ENCODE data around the gene RERE. TPM values are rescaled to one million over a fixed set of nuclear protein-coding genes. Genes with fewer than 3 reads are reported as not detected.

RERE gene
- total RNA-seq, 1 experiment from 2014 or later, result 40.6 TPM

- Histone ChIP-seq H3K4me3 (replicated peaks in 1 of 2; ENCODE audit: low read depth in 1 of 2, low read length in 2 of 2) (no peak overlapping the region), H3K79me2 (ENCODE audit: insufficient read depth, low read length) (no peaks in the 10 kb centered on the region), H3K4me1 (ENCODE audit: control insufficient read depth in 1 of 2, insufficient read depth in 2 of 2, low read length in 2 of 2) (peaks cover 8 to 9% of the 10 kb centered on the region in 2 experiments), H3K9me3 (ENCODE audit: control insufficient read depth in 1 of 2, insufficient read depth in 1 of 2, low read depth in 1 of 2, low read length in 2 of 2) (no peaks in the 10 kb centered on the region), H3K4me2 (ENCODE audit: low read length) (no peak overlapping the region), H3K27ac (ENCODE audit: low read depth, low read length) (no peak overlapping the region), H3K36me3 (ENCODE audit: control insufficient read depth in 1 of 2, insufficient read depth in 2 of 2, low read length in 2 of 2) (no peaks in the 10 kb centered on the region), H2AFZ (ENCODE audit: low read depth, low read length, poor library complexity, severe bottlenecking) (no peak overlapping the region), H3K27me3 (ENCODE audit: insufficient read depth, low read length) (no peaks in the 10 kb centered on the region), H3K9me2 (ENCODE audit: insufficient read depth) (no peaks in the 10 kb centered on the region), H4K20me1 (ENCODE audit: insufficient read depth) (no peaks in the 10 kb centered on the region), H3K9ac (ENCODE audit: low read length) (no peak overlapping the region)
- ChIA-PET POLR2A (no interaction called here), RAD21 (ENCODE audit: low non-redundant PET in 1 of 2, low total read pairs in 2 of 2, uncharacterized antibody in 2 of 2, unreplicated experiment in 2 of 2) (no interaction called here), CTCF (no interaction called here)
- intact Hi-C loops (cut with micrococcal nuclease), result no loop called here
- DNase-seq (ENCODE audit: low read depth, low spot score) (no peak), ATAC-seq (no peak)
- BruUV-seq (replicated peaks), result no TSS peak
- TF ChIP-seq ZFX (IDR thresholded peaks at IDR 0.05) (no peak), ZBTB33 (IDR thresholded peaks at IDR 0.05; ENCODE audit: extremely low read depth, insufficient replicate concordance, low read length) (no peak), ELF1 (IDR thresholded peaks at IDR 0.05; ENCODE audit: borderline replicate concordance, low read depth) (no peak), TCF7L2 (IDR thresholded peaks at IDR 0.05; ENCODE audit: borderline replicate concordance, extremely low read depth, insufficient read depth, insufficient read length) (no peak), EGR1 (IDR thresholded peaks at IDR 0.05; ENCODE audit: low read depth) (no peak), SIN3A (IDR thresholded peaks at IDR 0.05; ENCODE audit: low read depth) (no peak), SP1 (IDR thresholded peaks at IDR 0.05; ENCODE audit: low read depth) (no peak), REST (IDR thresholded peaks at IDR 0.05; ENCODE audit: low read depth) (no peak), MAX (IDR thresholded peaks at IDR 0.05) (no peak), YY1 (IDR thresholded peaks at IDR 0.05; ENCODE audit: extremely low read depth, insufficient replicate concordance, low read depth, low read length) (no peak), EZH2phosphoT487 (IDR thresholded peaks at IDR 0.05; ENCODE audit: borderline replicate concordance) (no peak), RAD21 (IDR thresholded peaks at IDR 0.05; ENCODE audit: low read depth) (no peak), EZH2 (IDR thresholded peaks at IDR 0.05) (no peak), CBX3 (IDR thresholded peaks at IDR 0.05; ENCODE audit: low read depth) (no peak)
Observed at GRCh38 chr1:8429549-8430110, 387.8 kb downstream of the RERE start.
